HEK293T (cell line): ENCODE data around the gene P2RX4.
"Not testable (repeated sequence)": the region's sequence is repeated elsewhere in the genome, so short reads cannot be mapped to it uniquely, and the experiment has no call there.

Experiments
- CTCF ChIA-PET: fragments of 350-600 bp; formaldehyde crosslinking; extraction: SDS; loops from one replicate; lab custom pipeline; 2021; ENCODE audit warnings: antibody characterized with exemption, inconsistent platforms; lab: Yijun Ruan, JAX
- POLR2A ChIA-PET: fragments of 350-600 bp; formaldehyde crosslinking; extraction: SDS; loops from one replicate; lab custom pipeline; 2020; ENCODE audit warnings: antibody characterized with exemption, inconsistent platforms; lab: Yijun Ruan, JAX
- DNase-seq: peaks from one replicate; pipeline ENCODE4 v3.0.0; 2012; ENCODE audit warnings: mixed read lengths; ENCODE audit errors: extremely low spot score
- ARNT ChIP-seq: fragments of 450-650 bp; IDR thresholded peaks from 2 replicates; pipeline ENCODE4 v1.6.1; 2017; ENCODE audit warnings: mild to moderate bottlenecking
- BHLHE40 ChIP-seq: fragments of 450-650 bp; IDR thresholded peaks from 2 replicates; pipeline ENCODE4 v1.6.1; 2016; ENCODE audit warnings: mild to moderate bottlenecking, moderate library complexity, borderline replicate concordance
- CTBP1 ChIP-seq: fragments of 450-650 bp; IDR thresholded peaks from 2 replicates; pipeline ENCODE4 v1.6.1; 2016; ENCODE audit warnings: borderline replicate concordance
- ELF4 ChIP-seq: fragments of 450-650 bp; IDR thresholded peaks from 2 replicates; pipeline ENCODE4 v1.6.1; 2017; ENCODE audit warnings: antibody characterized with exemption
- FOXA1 ChIP-seq: fragments of 450-650 bp; IDR thresholded peaks from 2 replicates; pipeline ENCODE4 v1.6.1; 2016; ENCODE audit warnings: mild to moderate bottlenecking
- FOXK2 ChIP-seq: fragments of 450-650 bp; IDR thresholded peaks from 2 replicates; pipeline ENCODE4 v1.6.1; 2016; ENCODE audit warnings: mild to moderate bottlenecking
- FOXM1 ChIP-seq: fragments of 450-650 bp; IDR thresholded peaks from 2 replicates; pipeline ENCODE4 v1.6.1; 2017; ENCODE audit warnings: mild to moderate bottlenecking, borderline replicate concordance
- HDGF ChIP-seq: fragments of 450-650 bp; IDR thresholded peaks from 2 replicates; pipeline ENCODE4 v1.6.1; 2017; ENCODE audit warnings: antibody characterized with exemption, borderline replicate concordance
- L3MBTL2 ChIP-seq: fragments of 450-650 bp; conservative IDR thresholded peaks from 2 replicates; pipeline ENCODE4 v1.6.1; 2016; ENCODE audit warnings: mild to moderate bottlenecking
- LEF1 ChIP-seq: fragments of 450-650 bp; IDR thresholded peaks from 2 replicates; pipeline ENCODE4 v1.6.1; 2017; ENCODE audit warnings: mild to moderate bottlenecking, borderline replicate concordance
- NFRKB ChIP-seq: fragments of 450-650 bp; IDR thresholded peaks from 2 replicates; pipeline ENCODE4 v1.6.1; 2016; ENCODE audit warnings: mild to moderate bottlenecking, moderate library complexity
- SP1 ChIP-seq: fragments of 450-650 bp; IDR thresholded peaks from 2 replicates; pipeline ENCODE4 v1.6.1; 2017
- SUZ12 ChIP-seq: fragments of 450-650 bp; IDR thresholded peaks from 2 replicates; pipeline ENCODE4 v1.6.1; 2016; ENCODE audit warnings: mild to moderate bottlenecking
- TARDBP ChIP-seq: fragments of 450-650 bp; IDR thresholded peaks from 2 replicates; pipeline ENCODE4 v1.6.1; 2016
- ZNF384 ChIP-seq: fragments of 450-650 bp; IDR thresholded peaks from 2 replicates; pipeline ENCODE4 v1.6.1; 2016
- TF ChIP-seq, protein P1 (sequence below): fragments of 450-650 bp; IDR thresholded peaks from 2 replicates; pipeline ENCODE4 v1.6.1; 2016

Gene P2RX4

DNA sequence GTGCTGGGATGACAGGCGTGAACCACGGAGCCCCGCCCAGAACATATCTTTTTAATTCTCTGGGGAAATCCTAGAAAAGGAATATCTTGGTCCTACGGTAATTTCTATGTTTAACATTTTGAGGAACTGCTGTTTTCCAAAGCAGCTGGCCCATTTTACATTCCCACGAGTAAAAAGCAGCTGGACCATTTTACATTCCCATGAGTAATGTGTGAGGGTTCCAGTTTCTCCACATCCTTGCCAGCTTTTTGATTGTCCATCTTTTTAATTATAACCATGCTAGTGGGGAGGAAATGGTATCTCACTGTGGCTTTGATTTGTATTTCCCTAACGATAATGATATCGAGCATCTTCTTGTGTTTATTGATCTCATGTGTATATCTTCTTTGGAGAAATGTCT is 4.4 kb upstream of the P2RX4 start:
- ChIA-PET POLR2A (no interaction called here), CTCF (no interaction called here)
- TF ChIP-seq FOXK2 (no peak), HDGF (no peak), FOXA1 (no peak), CTBP1 (no peak)
- DNase-seq = no peak

DNA sequence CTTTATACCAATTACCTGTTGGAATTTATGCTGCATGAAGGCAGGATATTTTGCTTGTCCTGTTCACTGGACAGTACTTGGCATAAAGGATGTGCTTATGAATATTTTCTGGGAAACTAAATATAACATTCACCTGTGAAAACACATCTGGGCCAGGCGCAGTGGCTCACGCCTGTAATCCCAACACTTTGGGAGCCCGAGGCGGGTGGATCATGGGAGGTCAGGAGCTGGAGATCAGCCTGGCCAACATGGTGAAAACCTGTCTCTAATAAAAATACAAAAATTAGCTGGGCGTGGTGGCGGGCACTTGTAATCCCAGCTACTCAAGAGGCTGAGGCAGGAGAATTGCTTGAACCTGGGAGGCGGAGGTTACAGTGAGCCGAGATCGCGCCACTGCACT is 1.4 kb upstream of the P2RX4 start:
- DNase-seq, CTCF ChIA-PET, POLR2A ChIA-PET: not testable (repeated sequence)

DNA sequence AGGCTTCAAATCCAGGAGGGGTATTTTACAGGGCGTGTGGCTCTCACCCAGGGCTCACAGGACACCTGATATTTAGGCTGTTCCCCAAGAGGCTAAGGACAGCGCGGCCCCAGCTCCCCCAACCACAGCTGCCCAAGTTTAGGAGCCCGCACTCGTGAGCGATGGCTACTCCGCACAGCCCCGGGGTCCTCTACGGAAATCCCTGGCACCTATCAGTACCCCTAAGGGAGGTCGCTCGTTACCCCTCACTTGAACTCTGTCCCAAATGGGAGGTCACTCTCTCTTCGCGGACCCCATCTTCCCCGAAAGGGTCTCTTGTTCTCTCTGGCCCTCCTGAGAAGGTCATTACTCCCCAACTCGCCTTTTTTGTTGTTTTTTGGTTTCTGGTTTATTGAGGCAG is 708 bp upstream of the P2RX4 start:
- TF ChIP-seq L3MBTL2 (no peak), CTBP1 (no peak), LEF1 (no peak), HDGF (no peak), ARNT (no peak), FOXA1 (no peak)
- TF ChIP-seq, protein P1, sequence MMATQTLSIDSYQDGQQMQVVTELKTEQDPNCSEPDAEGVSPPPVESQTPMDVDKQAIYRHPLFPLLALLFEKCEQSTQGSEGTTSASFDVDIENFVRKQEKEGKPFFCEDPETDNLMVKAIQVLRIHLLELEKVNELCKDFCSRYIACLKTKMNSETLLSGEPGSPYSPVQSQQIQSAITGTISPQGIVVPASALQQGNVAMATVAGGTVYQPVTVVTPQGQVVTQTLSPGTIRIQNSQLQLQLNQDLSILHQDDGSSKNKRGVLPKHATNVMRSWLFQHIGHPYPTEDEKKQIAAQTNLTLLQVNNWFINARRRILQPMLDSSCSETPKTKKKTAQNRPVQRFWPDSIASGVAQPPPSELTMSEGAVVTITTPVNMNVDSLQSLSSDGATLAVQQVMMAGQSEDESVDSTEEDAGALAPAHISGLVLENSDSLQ = no peak
- no peak for DNase-seq
- ChIA-PET POLR2A (no interaction called here), CTCF (no interaction called here)

DNA sequence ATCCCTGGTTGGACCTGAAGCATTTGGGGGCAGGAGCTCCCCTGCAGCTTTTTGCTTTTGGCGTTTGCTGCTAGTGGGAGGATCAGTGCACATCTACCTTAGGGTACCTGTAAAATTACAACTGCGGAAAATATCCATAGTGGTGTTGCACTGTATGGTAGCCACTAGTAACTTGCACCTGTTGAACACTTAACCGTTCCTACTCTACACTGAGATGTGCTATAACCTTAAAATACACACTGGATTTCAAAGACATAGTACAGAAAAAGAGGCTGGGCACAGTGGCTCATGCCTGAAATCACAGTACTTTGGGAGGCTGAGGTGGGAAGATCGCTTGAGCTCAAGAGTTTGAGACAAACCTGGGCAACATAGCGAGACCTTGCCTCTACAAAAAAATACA is 2.9 kb downstream of the P2RX4 start:
- no peak for DNase-seq
- ChIA-PET POLR2A (no interaction called here), CTCF (no interaction called here)
- no peak for TF ChIP-seq NFRKB
- TF ChIP-seq FOXK2 = no peak
- no peak for TF ChIP-seq ARNT
- no peak for TF ChIP-seq CTBP1
- no peak for TF ChIP-seq FOXM1
- no peak for TF ChIP-seq TARDBP
- no peak for TF ChIP-seq HDGF
- TF ChIP-seq SP1 = no peak
- no peak for TF ChIP-seq L3MBTL2
- TF ChIP-seq BHLHE40 = no peak
- no peak for TF ChIP-seq ZNF384
- TF ChIP-seq FOXA1 = no peak
- no peak for TF ChIP-seq ELF4
- TF ChIP-seq LEF1 = no peak

DNA sequence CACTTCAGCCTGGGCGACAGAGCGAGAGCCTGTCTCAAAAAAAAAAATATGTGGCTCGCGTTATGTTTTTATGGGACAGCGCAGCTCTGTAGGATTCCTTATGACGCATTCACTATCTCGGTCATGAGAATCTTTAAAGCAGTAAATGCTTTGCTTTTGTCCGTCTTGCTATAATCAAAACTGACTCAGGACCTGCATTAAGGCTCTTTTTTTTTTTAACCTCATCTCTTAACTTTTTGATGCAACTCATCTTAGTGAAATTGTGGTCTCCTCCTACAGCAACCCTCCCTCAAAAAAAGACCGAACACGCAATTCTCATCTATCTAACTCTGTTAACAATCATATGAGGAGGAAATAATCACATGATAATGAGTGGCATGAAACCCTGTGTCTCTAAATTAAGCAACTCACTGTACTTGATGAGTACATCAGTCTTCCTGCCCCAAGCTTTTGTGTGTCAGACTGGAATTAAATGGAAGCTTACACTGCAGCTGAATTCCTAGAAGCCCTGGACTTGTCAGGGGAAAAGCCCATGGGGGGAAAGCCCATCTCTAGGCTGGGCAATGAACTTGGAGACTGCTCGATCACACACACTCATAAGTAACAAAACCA is 4.3 kb downstream of the P2RX4 start:
- ChIA-PET POLR2A (no interaction called here), CTCF (no interaction called here)
- TF ChIP-seq NFRKB = no peak
- no peak for TF ChIP-seq TARDBP
- no peak for TF ChIP-seq SP1
- no peak for TF ChIP-seq L3MBTL2
- TF ChIP-seq ELF4 = no peak
- TF ChIP-seq FOXK2 = no peak
- TF ChIP-seq BHLHE40 = no peak
- TF ChIP-seq SUZ12 = no peak
- DNase-seq = no peak

DNA sequence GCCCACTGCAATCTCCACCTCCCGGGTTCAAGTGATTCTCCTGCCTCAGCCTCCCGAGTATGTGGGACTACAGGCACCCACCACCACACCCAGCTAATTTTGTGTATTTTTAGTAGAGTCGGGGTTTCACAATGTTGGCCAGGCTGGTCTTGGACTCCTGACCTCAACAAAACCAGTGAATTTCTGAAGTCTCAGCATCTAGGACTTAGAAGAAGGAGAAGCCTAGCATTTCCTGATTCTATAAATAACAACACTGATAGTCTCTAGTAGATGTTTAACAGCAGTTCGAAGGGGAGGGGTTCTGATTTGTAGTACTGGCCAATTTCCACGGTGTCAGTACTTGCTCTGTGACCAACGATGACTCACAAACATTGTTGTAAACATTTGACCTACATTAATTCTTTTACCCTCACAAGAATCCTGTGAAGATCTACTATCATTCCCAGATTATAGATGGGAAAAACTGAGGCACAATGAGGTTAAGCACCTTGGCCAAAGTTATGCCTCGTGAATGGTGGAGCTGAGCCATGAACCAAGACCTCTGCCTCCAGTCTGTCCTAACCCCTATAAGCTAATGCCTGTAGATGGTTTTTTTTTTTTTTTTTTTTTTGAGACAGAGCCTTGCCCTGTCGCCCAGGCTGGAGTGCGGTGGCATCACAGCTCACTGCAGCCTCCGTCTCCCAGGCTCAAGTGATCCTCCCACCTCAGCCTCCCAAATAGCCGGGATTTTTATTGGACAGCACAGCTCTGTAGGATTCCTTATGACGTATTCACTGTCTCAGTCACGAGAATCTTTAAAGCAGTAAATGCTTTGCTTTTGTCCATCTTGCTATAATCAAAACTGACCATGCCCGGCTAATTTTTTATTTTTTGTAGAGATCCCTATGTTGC is 5.2 kb downstream of the P2RX4 start:
- ChIA-PET CTCF (no interaction called here), POLR2A (no interaction called here)
- DNase-seq = no peak

DNA sequence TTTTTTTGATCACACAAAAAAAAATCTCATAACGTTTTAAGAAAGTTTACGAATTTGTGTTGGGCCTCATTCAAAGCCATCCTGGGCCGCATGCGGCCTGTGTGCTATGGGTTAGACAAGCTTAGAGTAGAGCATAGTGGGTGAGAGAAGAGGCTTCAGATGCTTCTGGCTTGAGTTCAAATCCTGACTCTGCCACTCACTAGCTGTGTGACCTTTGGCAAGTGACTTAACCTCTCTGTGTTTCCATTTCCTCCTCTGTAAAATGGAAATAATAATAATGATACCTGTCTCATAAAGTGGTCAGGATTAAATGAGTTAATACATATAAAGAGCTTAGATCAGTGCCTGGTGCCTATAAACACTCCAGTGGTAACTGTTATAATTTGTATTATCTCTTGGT is 6.2 kb downstream of the P2RX4 start:
- ChIA-PET POLR2A (no interaction called here), CTCF (no interaction called here)
- no peak for TF ChIP-seq NFRKB
- TF ChIP-seq TARDBP = no peak
- no peak for TF ChIP-seq LEF1
- TF ChIP-seq, protein P1 = no peak
- no peak for TF ChIP-seq CTBP1
- TF ChIP-seq FOXK2 = no peak
- no peak for DNase-seq

More for the DNA sequence above, 5.2 kb downstream of the P2RX4 start:
- no peak for TF ChIP-seq FOXM1
- TF ChIP-seq ZNF384 = no peak
- no peak for TF ChIP-seq ELF4
- no peak for TF ChIP-seq FOXA1
- no peak for TF ChIP-seq HDGF
- TF ChIP-seq LEF1 = no peak
